ENCODE measurements around the gene EFNA5.
A peak's percentile ranks its signal among the peaks of the same experiment; 100 is the strongest.

The EFNA5 gene

DNA sequence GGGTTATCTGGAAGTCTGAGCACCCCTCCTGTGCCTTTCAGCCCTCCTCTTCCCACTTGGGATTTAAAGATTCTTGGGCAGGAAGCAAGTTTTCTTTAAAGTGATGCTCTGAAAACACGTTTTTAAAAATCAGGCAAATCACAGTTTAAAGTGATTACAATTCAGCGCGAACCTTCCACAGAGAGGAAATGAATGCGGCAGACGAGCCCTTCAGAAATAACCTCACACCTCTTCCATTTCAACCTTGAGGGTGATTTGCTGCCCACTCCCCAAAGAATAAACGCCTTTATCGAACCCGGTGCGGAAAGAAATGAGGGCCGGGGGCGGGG lies 2.3 kb upstream of the EFNA5 start:
- Histone ChIP-seq H3K79me2 (ENCODE audit: insufficient read depth, low read depth) (no peaks in the 10 kb centered on the region), H3K4me1 (ENCODE audit: low read depth, poor library complexity, severe bottlenecking) (no peaks in the 10 kb centered on the region), H3K27me3 (ENCODE audit: insufficient read depth, low read depth) (no peaks in the 10 kb centered on the region), H4K20me1 (ENCODE audit: insufficient read depth) (no peaks in the 10 kb centered on the region), H3K36me3 (ENCODE audit: insufficient read depth) (no peaks in the 10 kb centered on the region), H3K4me2 (peak overlapping the region; percentile 91), H3K9ac (peak overlapping the region; percentile 6; the same call in 1 of the 2 replicates), H3K27ac (no peak overlapping the region), H3K4me3 (IDR thresholded peaks at IDR 0.05; ENCODE audit: insufficient read depth, low read depth, low read length) (no peak overlapping the region), H2AFZ (ENCODE audit: low read depth) (peak overlapping the region; percentile 98)
- TF ChIP-seq, protein P1, sequence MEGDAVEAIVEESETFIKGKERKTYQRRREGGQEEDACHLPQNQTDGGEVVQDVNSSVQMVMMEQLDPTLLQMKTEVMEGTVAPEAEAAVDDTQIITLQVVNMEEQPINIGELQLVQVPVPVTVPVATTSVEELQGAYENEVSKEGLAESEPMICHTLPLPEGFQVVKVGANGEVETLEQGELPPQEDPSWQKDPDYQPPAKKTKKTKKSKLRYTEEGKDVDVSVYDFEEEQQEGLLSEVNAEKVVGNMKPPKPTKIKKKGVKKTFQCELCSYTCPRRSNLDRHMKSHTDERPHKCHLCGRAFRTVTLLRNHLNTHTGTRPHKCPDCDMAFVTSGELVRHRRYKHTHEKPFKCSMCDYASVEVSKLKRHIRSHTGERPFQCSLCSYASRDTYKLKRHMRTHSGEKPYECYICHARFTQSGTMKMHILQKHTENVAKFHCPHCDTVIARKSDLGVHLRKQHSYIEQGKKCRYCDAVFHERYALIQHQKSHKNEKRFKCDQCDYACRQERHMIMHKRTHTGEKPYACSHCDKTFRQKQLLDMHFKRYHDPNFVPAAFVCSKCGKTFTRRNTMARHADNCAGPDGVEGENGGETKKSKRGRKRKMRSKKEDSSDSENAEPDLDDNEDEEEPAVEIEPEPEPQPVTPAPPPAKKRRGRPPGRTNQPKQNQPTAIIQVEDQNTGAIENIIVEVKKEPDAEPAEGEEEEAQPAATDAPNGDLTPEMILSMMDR (conservative IDR thresholded peaks at IDR 0.05; ENCODE audit: low read depth, low read length), result no peak

DNA sequence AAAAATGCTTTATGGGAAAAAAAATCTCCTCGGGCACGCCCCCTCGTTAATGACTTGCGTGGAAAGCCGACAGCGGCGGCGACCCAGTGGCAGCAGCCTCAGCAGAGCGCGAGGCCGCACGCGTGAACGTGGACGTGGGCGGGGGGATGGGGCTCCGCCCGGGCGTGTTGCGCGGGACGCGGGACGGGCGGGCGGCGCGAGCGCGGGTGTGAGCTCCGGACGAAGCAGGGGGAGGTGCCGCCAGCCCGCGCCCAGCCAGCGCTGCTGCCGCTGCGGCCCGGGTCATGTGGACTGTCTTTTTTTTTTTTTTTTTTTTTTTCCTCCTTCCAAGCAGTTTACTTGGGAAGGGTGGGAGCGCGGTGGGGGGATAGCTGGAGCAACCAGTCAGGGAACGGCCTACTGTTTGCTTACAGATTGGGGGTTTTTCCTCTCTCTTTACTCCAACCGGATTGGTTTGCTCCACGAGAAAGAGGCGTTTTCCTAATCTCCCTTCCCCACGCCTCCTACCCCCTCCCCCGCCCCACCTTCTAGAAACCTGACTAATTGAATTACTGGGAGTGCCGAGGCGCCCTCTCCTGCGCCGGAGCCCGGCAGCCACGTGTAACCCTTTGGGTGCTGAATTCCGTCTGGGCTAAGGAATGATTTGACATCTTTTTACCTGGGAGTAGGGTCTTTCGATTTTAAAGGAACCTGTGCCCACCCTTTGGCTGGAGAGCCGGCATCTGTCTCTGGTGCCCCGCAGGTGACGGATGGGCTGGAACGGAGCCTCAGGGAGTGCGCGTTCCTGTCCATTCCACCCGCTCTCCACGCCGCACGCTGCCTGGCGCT lies 1.7 kb upstream of the EFNA5 start:
- Histone ChIP-seq H3K4me2 (peak overlapping the region; percentile 91), H3K4me3 (IDR thresholded peaks at IDR 0.05; ENCODE audit: insufficient read depth, low read depth, low read length) (no peak overlapping the region), H2AFZ (ENCODE audit: low read depth) (peak overlapping the region; percentile 98), H3K36me3 (ENCODE audit: insufficient read depth) (no peaks in the 10 kb centered on the region), H3K79me2 (ENCODE audit: insufficient read depth, low read depth) (no peaks in the 10 kb centered on the region), H3K27me3 (ENCODE audit: insufficient read depth, low read depth) (no peaks in the 10 kb centered on the region), H3K27ac (no peak overlapping the region), H3K4me1 (ENCODE audit: low read depth, poor library complexity, severe bottlenecking) (no peaks in the 10 kb centered on the region), H4K20me1 (ENCODE audit: insufficient read depth) (no peaks in the 10 kb centered on the region), H3K9ac (peak overlapping the region; percentile 7; the same call in 1 of the 2 replicates)
- TF ChIP-seq, protein P1 (conservative IDR thresholded peaks at IDR 0.05; ENCODE audit: low read depth, low read length), result no peak

DNA sequence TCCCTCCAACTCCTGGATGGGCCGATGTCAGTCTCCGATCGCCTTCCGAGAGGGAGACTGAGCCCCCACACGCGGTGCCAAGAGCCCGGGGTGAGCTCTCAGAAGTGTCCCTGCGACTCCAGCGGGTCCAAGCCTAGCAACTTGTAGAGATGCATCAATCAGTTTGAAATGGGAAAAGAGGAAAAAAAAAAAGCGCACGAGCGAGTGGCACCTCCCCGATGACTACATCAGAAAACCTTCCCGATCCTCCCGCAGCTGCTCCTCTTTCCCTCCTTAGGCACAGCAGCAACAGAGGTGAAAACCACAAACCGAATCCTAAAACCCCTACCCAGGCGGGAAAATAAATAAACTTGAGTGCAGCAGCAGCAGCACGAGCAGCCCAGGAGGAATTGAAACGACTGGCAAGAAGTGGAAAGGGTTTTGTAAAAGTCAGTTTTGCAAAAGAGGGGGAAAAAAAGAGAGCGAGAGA lies 1.0 kb upstream of the EFNA5 start:
- H3K4me2 ChIP-seq, result peak overlapping the region; percentile 91
- H3K79me2 ChIP-seq (ENCODE audit: insufficient read depth, low read depth), result no peaks in the 10 kb centered on the region
- H4K20me1 ChIP-seq (ENCODE audit: insufficient read depth), result no peaks in the 10 kb centered on the region
- TF ChIP-seq, protein P1 (conservative IDR thresholded peaks at IDR 0.05; ENCODE audit: low read depth, low read length), result no peak
- no peaks in the 10 kb centered on the region for H3K36me3 ChIP-seq (ENCODE audit: insufficient read depth)
- no peaks in the 10 kb centered on the region for H3K27me3 ChIP-seq (ENCODE audit: insufficient read depth, low read depth)
- H2AFZ ChIP-seq (ENCODE audit: low read depth), result peak overlapping the region; percentile 98
- H3K27ac ChIP-seq, result no peak overlapping the region
- no peaks in the 10 kb centered on the region for H3K4me1 ChIP-seq (ENCODE audit: low read depth, poor library complexity, severe bottlenecking)
- no peak overlapping the region for H3K4me3 ChIP-seq (IDR thresholded peaks at IDR 0.05; ENCODE audit: insufficient read depth, low read depth, low read length)
- peak overlapping the region; percentile 7; the same call in 1 of the 2 replicates for H3K9ac ChIP-seq

DNA sequence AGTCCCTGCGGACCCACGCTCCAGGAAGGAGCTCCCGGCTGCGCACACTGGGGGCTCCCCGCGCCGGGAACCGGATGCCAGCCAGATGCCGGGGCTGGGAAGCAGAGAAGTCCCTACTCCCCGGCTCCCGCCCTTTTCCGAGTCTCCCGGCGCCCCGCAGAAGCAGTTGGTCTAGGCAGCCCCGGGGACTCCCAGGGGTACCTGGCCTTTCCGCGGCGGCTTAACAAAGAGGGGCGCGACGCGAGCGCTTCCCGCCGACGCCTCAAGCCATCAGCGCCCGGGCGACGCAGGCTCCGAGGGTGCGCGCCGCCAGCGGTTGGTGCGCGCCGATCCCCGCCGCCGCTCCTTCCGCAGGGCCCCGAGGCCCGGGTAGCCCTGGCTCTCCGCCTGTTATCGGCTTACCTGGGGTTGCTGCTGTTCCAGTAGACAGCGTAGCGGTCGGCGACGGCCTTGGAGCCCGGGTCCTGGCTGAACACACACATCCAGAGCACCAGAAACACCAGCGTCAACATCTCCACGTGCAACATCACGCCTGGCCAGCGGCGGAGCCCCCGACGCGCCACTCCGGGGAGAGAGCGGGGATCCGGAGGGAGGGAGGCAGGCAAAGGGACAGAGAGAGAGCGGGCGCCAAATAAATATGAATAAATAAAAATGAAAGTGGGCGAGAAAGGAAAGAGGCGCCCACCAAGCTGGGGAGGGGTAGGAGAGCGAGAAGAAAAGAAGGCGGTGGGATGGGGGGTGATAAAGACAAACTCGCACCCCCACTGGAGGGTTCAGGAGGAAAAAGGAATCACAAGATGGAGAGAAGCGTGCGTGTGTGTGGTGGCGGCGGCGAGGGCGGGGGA lies 428 bp downstream of the EFNA5 start:
- Histone ChIP-seq H3K27ac (no peak overlapping the region), H3K79me2 (ENCODE audit: insufficient read depth, low read depth) (no peaks in the 10 kb centered on the region), H2AFZ (ENCODE audit: low read depth) (peak overlapping the region; percentile 98), H4K20me1 (ENCODE audit: insufficient read depth) (no peaks in the 10 kb centered on the region), H3K4me2 (peak overlapping the region; percentile 69), H3K4me3 (IDR thresholded peaks at IDR 0.05; ENCODE audit: insufficient read depth, low read depth, low read length) (no peak overlapping the region), H3K27me3 (ENCODE audit: insufficient read depth, low read depth) (no peaks in the 10 kb centered on the region), H3K36me3 (ENCODE audit: insufficient read depth) (no peaks in the 10 kb centered on the region), H3K9ac (peak overlapping the region; percentile 31; the same call in 1 of the 2 replicates), H3K4me1 (ENCODE audit: low read depth, poor library complexity, severe bottlenecking) (no peaks in the 10 kb centered on the region)
- TF ChIP-seq, protein P1 (conservative IDR thresholded peaks at IDR 0.05; ENCODE audit: low read depth, low read length), result no peak
